DND-41 (cell line): ENCODE measurements around the gene PCDH1.

Source experiments
- ATAC-seq: fragments of 200-7000 bp; cut with Tn5 transposase; 3 replicates; pipeline ENCODE4 v1.9.1; 2021; ENCODE audit warnings: low read depth; ENCODE audit not compliant: insufficient read depth
- DNase-seq: peaks from one replicate; pipeline ENCODE4 v3.0.0-alpha.2; 2020
- H2AFZ ChIP-seq: 2 replicates; pipeline ENCODE4 v1.6.0; 2012; ENCODE audit warnings: low read depth, low read length
- H3K27ac ChIP-seq: 2 replicates; pipeline ENCODE4 v1.5.1; 2012; ENCODE audit warnings: low read length, inconsistent platforms
- H3K27me3 ChIP-seq: fragments of 200-600 bp; sonication (generic); 2 replicates; pipeline ENCODE4 v1.6.0; 2012; ENCODE audit warnings: low read length, mild to moderate bottlenecking, inconsistent platforms; ENCODE audit not compliant: insufficient read depth, poor library complexity
- H3K36me3 ChIP-seq: 2 replicates; pipeline ENCODE4 v1.5.1; 2012; ENCODE audit warnings: low read length, inconsistent platforms; ENCODE audit not compliant: insufficient read depth
- H3K4me1 ChIP-seq: 2 replicates; pipeline ENCODE4 v1.5.1; 2012; ENCODE audit warnings: mild to moderate bottlenecking, low read length; ENCODE audit not compliant: insufficient read depth
- H3K4me2 ChIP-seq: 2 replicates; pipeline ENCODE4 v1.6.0; 2012; ENCODE audit warnings: mild to moderate bottlenecking, moderate library complexity, low read length, inconsistent platforms; ENCODE audit not compliant: insufficient read depth
- H3K4me3 ChIP-seq, 2 experiments: fragments of 200-600 bp in 1 of 2; shearing (Covaris generic) in 1 of 2; 2 replicates each; pipeline ENCODE4 v1.5.1; 2012 to 2016; ENCODE audit warnings: inconsistent platforms in 2 of 2, low read length in 2 of 2, mild to moderate bottlenecking in 2 of 2, low read depth in 1 of 2, moderate library complexity in 1 of 2
- H3K79me2 ChIP-seq: 2 replicates; pipeline ENCODE4 v1.6.0; 2012; ENCODE audit warnings: low read length, inconsistent platforms; ENCODE audit not compliant: insufficient read depth
- H3K9ac ChIP-seq: 2 replicates; pipeline ENCODE4 v1.6.0; 2012; ENCODE audit warnings: low read depth, mild to moderate bottlenecking, inconsistent platforms, low read length, moderate library complexity
- H3K9me3 ChIP-seq: 2 replicates; pipeline ENCODE4 v1.5.1; 2012; ENCODE audit warnings: low read length, moderate library complexity, mild to moderate bottlenecking, inconsistent platforms; ENCODE audit not compliant: insufficient read depth, severe bottlenecking
- H4K20me1 ChIP-seq: 2 replicates; pipeline ENCODE4 v1.6.0; 2012; ENCODE audit warnings: low read length; ENCODE audit not compliant: insufficient read depth
- CTCF ChIP-seq: IDR thresholded peaks from 2 replicates; pipeline ENCODE4 v1.5.1; 2012; ENCODE audit warnings: borderline replicate concordance, low read length, moderate library complexity, mild to moderate bottlenecking; ENCODE audit not compliant: poor library complexity, severe bottlenecking; ENCODE audit errors: extremely low read depth
- EZH2 ChIP-seq: IDR thresholded peaks from 3 replicates; pipeline ENCODE4 v1.6.1; 2012; ENCODE audit warnings: borderline replicate concordance, low read depth, mild to moderate bottlenecking, moderate library complexity, low read length, inconsistent platforms; ENCODE audit not compliant: severe bottlenecking

PCDH1 gene

GRCh38 chr5:141869040-141869439, 9.2 kb downstream of the PCDH1 start:
- Histone ChIP-seq H3K4me2 (no peak overlapping the region), H3K27ac (no peak overlapping the region), H3K27me3 (peaks cover 45% of the 10 kb centered on the region), H3K4me1 (no peaks in the 10 kb centered on the region), H3K36me3 (no peaks in the 10 kb centered on the region), H3K9me3 (no peaks in the 10 kb centered on the region), H3K4me3 (no peak overlapping the region), H3K79me2 (no peaks in the 10 kb centered on the region), H4K20me1 (peaks cover 6% of the 10 kb centered on the region; the same call in 1 of the 2 replicates), H3K9ac (no peak overlapping the region), H2AFZ (no peak overlapping the region)
- DNase-seq (no peak), ATAC-seq (no peak)
- TF ChIP-seq EZH2 (no peak), CTCF (no peak)

GRCh38 chr5:141868541-141868940, 9.7 kb downstream of the PCDH1 start:
- no peak overlapping the region for H2AFZ ChIP-seq
- TF ChIP-seq CTCF (no peak), EZH2 (no peak)
- H3K27ac ChIP-seq: no peak overlapping the region
- H3K4me1 ChIP-seq: no peaks in the 10 kb centered on the region
- no peaks in the 10 kb centered on the region for H3K79me2 ChIP-seq
- peaks cover 5% of the 10 kb centered on the region for H4K20me1 ChIP-seq
- no peak overlapping the region for H3K4me2 ChIP-seq
- H3K36me3 ChIP-seq: no peaks in the 10 kb centered on the region
- no peak for DNase-seq
- peaks cover 43% of the 10 kb centered on the region for H3K27me3 ChIP-seq
- no peaks in the 10 kb centered on the region for H3K9me3 ChIP-seq
- no peak overlapping the region for H3K4me3 ChIP-seq
- ATAC-seq: no peak
- H3K9ac ChIP-seq: no peak overlapping the region

GRCh38 chr5:141867651-141868050, 10.6 kb downstream of the PCDH1 start:
- Histone ChIP-seq H4K20me1 (peaks cover 5% of the 10 kb centered on the region), H3K4me3 (no peak overlapping the region), H3K4me2 (no peak overlapping the region), H3K4me1 (no peaks in the 10 kb centered on the region), H3K36me3 (no peaks in the 10 kb centered on the region), H3K27me3 (peaks cover 43% of the 10 kb centered on the region), H3K9ac (no peak overlapping the region), H3K27ac (no peak overlapping the region), H3K9me3 (no peaks in the 10 kb centered on the region), H2AFZ (no peak overlapping the region), H3K79me2 (no peaks in the 10 kb centered on the region)
- ATAC-seq (no peak), DNase-seq (no peak)
- TF ChIP-seq EZH2 (no peak), CTCF (no peak)

- Histone ChIP-seq H3K4me1 (no peaks in the 10 kb centered on the region), H3K27ac (no peak overlapping the region), H3K4me2 (no peak overlapping the region), H3K4me3 (no peak overlapping the region), H3K9ac (no peak overlapping the region), H3K9me3 (no peaks in the 10 kb centered on the region), H3K36me3 (no peaks in the 10 kb centered on the region), H3K27me3 (peaks cover 43% of the 10 kb centered on the region), H2AFZ (no peak overlapping the region), H4K20me1 (peaks cover 5% of the 10 kb centered on the region), H3K79me2 (no peaks in the 10 kb centered on the region)
- no peak for TF ChIP-seq EZH2
- TF ChIP-seq CTCF: no peak
- ATAC-seq (no peak), DNase-seq (no peak)
Observed at GRCh38 chr5:141867139-141867538, 11.1 kb downstream of the PCDH1 start.
